Upper lobe of left lung (tissue), 4 donors: ENCODE measurements around the gene VMP1.

Source experiments
- CTCF ChIP-seq, 6 experiments: fragments of 450-650 bp in 4 of 6; fragments of 200-600 bp in 2 of 6; sonication (generic) in 2 of 6; IDR thresholded peaks; one replicate each; pipeline ENCODE4 v1.5.1; 2016 to 2019; ENCODE audit warnings: antibody characterized with exemption in 6 of 6
- EP300 ChIP-seq, 4 donors: sonication (generic); formaldehyde crosslinking; IDR thresholded peaks; one replicate each; pipeline ENCODE4 v1.5.1; 2017; ENCODE audit warnings: antibody characterized with exemption in 4 of 4, control low read depth in 2 of 4
- POLR2A ChIP-seq, 4 donors: fragments of 450-650 bp; IDR thresholded peaks; one replicate each; pipeline ENCODE4 v1.5.1; 2016 to 2017; ENCODE audit warnings: antibody characterized with exemption in 4 of 4, mild to moderate bottlenecking in 2 of 4
- POLR2AphosphoS5 ChIP-seq, 2 donors: sonication (generic); formaldehyde crosslinking; IDR thresholded peaks; one replicate each; pipeline ENCODE4 v1.5.1; 2017; ENCODE audit warnings: antibody characterized with exemption in 2 of 2

DNA sequence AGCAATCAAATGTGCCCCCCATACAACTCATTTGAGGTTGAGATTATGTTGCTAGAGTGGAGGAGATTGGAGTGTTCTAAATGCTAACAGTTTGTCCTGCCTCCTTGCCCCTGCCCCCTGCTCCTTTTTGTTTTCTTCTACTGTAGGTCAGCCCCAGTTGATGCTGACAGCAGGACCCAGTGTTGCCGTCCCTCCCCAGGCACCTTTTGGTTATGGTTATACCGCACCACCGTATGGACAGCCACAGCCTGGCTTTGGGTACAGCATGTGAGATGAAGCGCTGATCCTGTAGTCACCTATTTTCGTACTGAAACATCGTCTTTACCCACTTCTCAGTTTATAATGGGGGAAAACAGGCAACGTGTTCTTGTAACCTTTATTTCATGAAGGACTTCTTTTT is 13.9 kb upstream of the VMP1 start:
- TF ChIP-seq CTCF (IDR thresholded peaks at IDR 0.05) (no peak), POLR2A (IDR thresholded peaks at IDR 0.05) (no peak), POLR2AphosphoS5 (IDR thresholded peaks at IDR 0.05) (no peak), EP300 (IDR thresholded peaks at IDR 0.05) (no peak)
